HG03469 (cell line): Measurements from ENCODE around the gene ISM1.

ENCODE experiments used
- ATAC-seq: cut with Tn5 transposase; IDR thresholded peaks from one replicate; pipeline ENCODE4 v1.9.1; 2021; ENCODE audit warnings: mild to moderate bottlenecking, moderate library complexity, moderate number of reproducible peaks; ENCODE audit not compliant: unreplicated experiment

Gene ISM1

GRCh38 chr20:13278812-13279570 is 57.9 kb downstream of the ISM1 start:
- ATAC-seq, result no peak

DNA sequence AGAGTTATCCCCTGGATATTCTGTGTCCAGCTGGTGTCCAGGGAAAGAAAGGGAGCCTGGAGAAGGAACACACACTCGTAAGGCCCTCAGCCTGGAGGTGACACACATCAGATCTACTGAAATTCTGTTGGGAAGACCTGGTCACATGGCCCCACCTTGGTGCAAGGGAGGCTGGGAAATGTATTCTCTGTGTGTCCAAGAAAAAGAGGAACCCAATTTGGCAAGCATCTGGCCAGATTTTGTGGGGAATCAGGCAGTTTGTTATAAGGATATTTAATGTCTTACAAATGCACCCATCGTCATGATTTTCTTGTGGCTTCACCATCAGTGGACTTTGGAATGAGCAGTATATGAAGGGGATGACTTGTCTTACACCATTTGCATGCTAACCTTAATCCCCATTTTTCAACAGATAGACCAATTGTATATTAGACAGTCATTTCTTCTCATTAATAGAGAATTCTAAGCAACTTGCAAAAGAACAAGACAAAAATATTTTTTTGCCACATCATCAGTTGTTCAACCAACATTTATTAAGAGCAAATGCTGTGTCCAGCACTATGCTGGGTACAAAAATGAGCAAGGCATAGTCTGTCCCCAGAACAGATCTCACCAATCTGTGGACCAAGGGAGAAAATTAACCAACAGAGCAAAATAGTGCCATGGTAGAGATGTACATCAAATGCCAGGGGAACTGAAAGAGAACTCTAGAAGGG is 59.7 kb downstream of the ISM1 start:
- no peak for ATAC-seq

DNA sequence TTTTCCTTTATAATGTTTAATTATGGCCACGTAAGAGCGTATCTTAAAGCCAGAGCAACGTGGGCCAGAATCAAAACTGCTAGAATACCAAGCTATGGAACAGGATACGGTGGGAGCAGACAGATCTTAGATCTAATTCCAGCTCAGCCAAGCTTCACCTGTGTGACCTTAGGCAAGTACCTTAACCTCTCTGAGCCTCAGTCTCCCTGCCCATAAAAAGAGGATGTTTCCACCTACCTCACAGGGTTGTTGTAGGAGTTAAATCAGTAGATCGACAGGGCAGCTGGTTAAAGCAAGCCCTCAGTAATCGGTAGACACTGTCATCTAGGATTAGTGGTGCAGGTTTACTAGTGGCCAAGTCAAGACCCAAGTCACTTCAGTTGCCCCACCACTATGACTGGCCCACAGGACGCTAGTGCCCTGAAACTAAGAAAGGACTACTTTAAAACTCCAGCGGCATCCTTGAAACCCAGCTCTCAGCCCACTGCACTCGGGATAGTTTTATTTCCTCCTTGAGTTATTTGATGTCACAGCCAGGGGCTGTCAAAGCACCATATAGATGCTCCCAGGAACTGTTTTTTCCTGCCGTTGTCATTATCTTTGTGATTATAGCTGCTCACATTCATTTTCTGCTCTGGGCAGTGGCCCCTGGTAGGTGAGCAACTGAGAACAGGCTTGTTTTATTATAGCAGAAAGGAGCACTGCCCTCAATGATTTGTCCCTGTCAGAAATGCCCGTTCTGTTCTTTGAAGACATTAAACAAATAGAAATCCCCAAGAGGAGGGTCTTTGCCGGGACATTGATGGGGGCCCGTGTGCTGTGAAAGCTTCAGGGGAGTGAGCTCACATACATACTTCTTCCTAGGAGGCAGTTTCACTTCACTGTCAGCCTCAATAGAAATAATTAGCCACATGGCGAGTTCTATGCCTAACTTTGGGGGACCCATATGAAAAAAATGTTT is 63.1 kb downstream of the ISM1 start:
- ATAC-seq, result no peak

- ATAC-seq, result no peak
Observed at GRCh38 chr20:13284830-13285229, 63.8 kb downstream of the ISM1 start.

GRCh38 chr20:13285408-13285807 is 64.3 kb downstream of the ISM1 start:
- ATAC-seq, result no peak

GRCh38 chr20:13286052-13286451 is 65.0 kb downstream of the ISM1 start:
- no peak for ATAC-seq

- no peak for ATAC-seq
Observed at GRCh38 chr20:13286607-13287006, 65.5 kb downstream of the ISM1 start.

DNA sequence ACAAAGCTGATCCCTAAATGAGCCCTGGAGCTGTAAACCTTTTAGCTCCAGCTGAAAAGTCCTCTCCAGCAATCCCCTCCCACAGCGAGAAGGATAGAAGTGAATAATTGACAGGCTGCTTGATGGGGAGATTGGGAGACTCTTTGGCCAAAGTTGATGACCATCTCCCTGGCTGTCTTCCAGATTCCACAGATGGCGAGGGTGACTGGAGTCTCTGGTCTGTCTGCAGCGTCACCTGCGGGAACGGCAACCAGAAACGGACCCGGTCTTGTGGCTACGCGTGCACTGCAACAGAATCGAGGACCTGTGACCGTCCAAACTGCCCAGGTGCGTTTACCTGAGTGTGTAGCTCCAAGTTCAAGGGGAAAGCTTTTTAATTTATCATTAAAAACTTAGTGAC is 67.3 kb downstream of the ISM1 start:
- ATAC-seq, result no peak

GRCh38 chr20:13289031-13289430 is 68.0 kb downstream of the ISM1 start:
- ATAC-seq, result no peak

- ATAC-seq, result no peak
Observed at GRCh38 chr20:13290724-13291123, 69.7 kb downstream of the ISM1 start.

DNA sequence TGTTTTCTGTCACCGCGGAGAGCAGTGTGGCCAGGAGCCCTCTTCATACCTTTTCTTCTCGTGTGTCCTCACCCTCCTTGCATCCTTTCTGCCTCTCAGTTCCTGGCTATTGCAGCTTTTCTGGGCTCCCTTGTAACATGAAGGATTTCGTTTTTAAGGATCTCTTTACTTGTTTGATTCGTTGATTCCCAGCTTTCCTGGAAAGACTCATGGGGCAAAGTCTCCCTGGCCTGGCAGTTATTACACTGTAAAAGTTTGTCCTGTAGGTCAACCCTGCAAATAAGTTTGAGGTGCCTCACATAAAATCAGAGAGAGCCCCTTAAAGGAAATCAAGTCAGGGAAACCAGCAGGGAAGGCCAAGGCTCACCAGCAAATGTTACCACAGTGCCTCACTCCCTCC is 70.1 kb downstream of the ISM1 start:
- no peak for ATAC-seq

GRCh38 chr20:13292201-13292885 is 71.3 kb downstream of the ISM1 start:
- ATAC-seq, result no peak

DNA sequence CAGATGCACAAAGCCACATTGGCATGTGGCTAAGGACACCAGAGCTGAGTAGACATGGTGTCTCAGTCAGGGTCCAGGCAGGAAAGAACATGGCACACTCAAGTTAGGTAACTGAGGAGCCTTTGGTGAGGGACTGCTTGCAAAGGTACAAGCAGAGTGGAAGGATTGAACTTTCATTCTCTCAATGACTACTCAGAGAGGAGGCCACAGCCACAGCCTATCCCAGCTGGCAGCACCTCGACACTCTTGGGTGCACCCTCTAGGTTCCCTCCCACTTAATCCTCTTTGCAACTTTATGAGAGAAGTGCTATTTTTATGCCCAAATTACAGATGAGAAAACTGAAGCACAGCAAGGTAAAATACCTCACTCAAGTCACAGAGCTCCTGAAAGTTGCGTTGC is 73.4 kb downstream of the ISM1 start:
- ATAC-seq, result peak; percentile 56

DNA sequence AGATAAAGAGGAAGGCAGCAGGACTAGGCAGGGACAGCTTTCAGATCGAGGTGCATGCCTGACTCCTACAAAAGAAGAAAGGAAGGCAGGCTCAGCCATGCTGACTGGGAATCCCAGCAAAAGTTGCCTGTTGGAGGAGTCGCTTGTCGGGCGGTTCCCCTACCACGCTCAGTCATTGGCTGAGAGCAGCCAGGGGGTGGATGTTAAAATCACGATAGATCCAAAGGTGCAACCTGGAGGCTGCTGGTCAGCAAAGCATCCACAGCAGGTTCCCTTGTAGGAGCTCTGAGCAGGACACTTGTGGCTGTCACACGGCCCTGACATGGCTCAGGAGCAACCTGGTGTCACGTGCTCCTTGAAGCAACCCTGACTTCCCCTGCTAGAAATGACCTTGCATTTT is 74.6 kb downstream of the ISM1 start:
- no peak for ATAC-seq

GRCh38 chr20:13296070-13296469 is 75.0 kb downstream of the ISM1 start:
- ATAC-seq, result no peak

DNA sequence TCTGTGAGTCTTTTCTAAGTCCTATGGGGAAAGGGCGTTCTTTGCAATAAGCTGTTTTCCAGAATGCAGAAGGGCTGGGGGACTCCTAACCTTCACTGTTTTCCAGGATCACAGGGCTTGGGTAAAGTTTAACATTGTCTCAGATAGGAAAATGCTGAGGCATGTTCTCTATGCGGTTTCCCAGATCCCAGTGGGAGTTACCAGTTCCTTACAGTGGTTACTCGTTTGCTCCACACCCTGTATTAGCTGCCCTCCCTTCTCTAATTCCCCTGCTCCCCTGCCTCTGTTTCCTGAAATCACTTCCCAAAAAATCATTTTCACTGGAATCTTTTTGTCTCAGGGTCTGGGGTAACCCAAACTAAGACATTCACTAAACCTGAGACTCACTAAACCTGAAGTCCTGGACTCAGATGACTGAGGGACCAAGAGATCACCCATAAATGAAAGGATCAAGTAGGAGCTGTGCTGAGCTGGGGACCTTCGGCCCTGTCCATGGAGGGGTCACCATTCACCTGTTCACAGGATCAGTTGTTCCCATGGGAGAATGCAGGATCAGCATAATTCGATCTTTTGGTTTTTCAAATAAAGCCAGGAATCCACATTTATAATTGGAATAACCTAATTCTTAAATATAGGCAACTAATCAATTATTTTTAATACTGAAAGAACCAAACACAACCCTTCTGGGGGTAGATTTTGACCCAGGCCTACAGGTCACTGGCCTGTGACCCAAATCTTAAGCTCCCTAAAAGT is 76.2 kb downstream of the ISM1 start:
- no peak for ATAC-seq

- ATAC-seq, result no peak
Observed at GRCh38 chr20:13298692-13299373, 77.8 kb downstream of the ISM1 start.

DNA sequence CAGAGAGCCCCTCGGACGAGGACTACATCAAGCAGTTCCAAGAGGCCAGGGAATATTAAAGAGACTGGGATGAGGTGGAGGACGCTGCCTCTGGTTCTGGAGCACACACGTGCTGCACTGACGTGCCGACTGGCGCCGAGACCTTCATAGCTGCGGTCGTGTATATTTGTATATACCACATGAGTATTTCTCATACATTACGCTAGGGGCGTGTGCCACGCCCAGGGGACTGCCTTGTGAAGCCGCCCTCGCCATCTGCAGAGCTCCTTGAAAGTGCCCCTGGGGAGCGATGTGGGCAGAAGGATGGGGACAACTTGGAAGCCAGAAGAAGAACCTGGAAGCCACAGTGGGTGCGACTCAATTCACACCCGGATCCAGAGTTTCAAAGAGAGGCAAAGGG is 78.3 kb downstream of the ISM1 start:
- no peak for ATAC-seq

- no peak for ATAC-seq
Observed at GRCh38 chr20:13301596-13301995, 80.5 kb downstream of the ISM1 start.
